H1 (cell line): Measurements from ENCODE around the gene NUAK1. TPM values are rescaled to one million over a fixed set of nuclear protein-coding genes. Genes with fewer than 3 reads are reported as not detected.

Experiments
- CTCF ChIA-PET: fragments of 300-600 bp; sonication (Branson Sonifier 250); formaldehyde crosslinking; loops from one replicate; lab custom pipeline; 2021; ENCODE audit not compliant: partially characterized antibody; lab: Charles Lee
- POLR2A ChIA-PET: fragments of 300-600 bp; sonication (Branson Sonifier 250); formaldehyde crosslinking; loops from one replicate; lab custom pipeline; 2021; ENCODE audit warnings: inconsistent platforms; ENCODE audit not compliant: partially characterized antibody; lab: Charles Lee
- DNase-seq, 2 experiments: peaks; one replicate each; pipeline versions ENCODE4 v3.0.0 to v3.0.0-alpha.2; 2010 to 2022; ENCODE audit warnings: low spot score in 2 of 2, low read depth in 1 of 2, mixed read lengths in 1 of 2
- FAIRE-seq: peaks from 2 replicates; lab custom pipeline; 2011; peaks lifted over from hg19 to GRCh38; lab: Jason Lieb, UNC
- H2AFZ ChIP-seq: 2 replicates; pipeline ENCODE4 v1.8.1; 2012; ENCODE audit warnings: low read length, inconsistent platforms
- H2AK5ac ChIP-seq: 2 replicates; pipeline ENCODE4 v1.6.1; 2013; ENCODE audit warnings: low read depth, low read length
- H2BK120ac ChIP-seq: replicated peaks from 2 replicates; pipeline ENCODE3; 2013; ENCODE audit warnings: low read depth, low read length, inconsistent platforms
- H2BK12ac ChIP-seq: 2 replicates; pipeline ENCODE4 v1.6.1; 2013; ENCODE audit warnings: low read depth, low read length
- H2BK15ac ChIP-seq: 2 replicates; pipeline ENCODE4 v1.6.1; 2013; ENCODE audit warnings: low read length
- H2BK20ac ChIP-seq: 2 replicates; pipeline ENCODE4 v1.6.1; 2013; ENCODE audit warnings: low read length
- H2BK5ac ChIP-seq: 2 replicates; pipeline ENCODE4 v1.6.1; 2013; ENCODE audit warnings: low read depth, low read length
- H3K14ac ChIP-seq: 2 replicates; pipeline ENCODE4 v1.6.1; 2013; ENCODE audit warnings: inconsistent platforms; ENCODE audit not compliant: insufficient read length
- H3K18ac ChIP-seq: 2 replicates; pipeline ENCODE4 v1.6.1; 2013; ENCODE audit warnings: low read length; ENCODE audit errors: extremely low read depth
- H3K23ac ChIP-seq: 2 replicates; pipeline ENCODE4 v1.6.1; 2013; ENCODE audit warnings: inconsistent platforms; ENCODE audit not compliant: insufficient read length
- H3K23me2 ChIP-seq: 2 replicates; pipeline ENCODE4 v1.6.1; 2013; ENCODE audit warnings: low read depth, low read length
- H3K27ac ChIP-seq: 2 replicates; pipeline ENCODE4 v1.6.1; 2011; ENCODE audit warnings: low read depth, low read length, inconsistent platforms
- H3K27me3 ChIP-seq, 4 experiments: replicated peaks in 1 of 4; 1 replicate in 1 of 4; 2 replicates in 3 of 4; pipeline versions ENCODE4 v1.6.1 to v1.8.1; 2011 to 2013; ENCODE audit warnings: low read length in 3 of 4, mild to moderate bottlenecking in 3 of 4, inconsistent platforms in 2 of 4, mixed read lengths in 2 of 4, moderate library complexity in 1 of 4; ENCODE audit not compliant: control insufficient read depth in 3 of 4, insufficient read depth in 3 of 4; ENCODE audit errors: extremely low read depth in 1 of 4
- H3K36me3 ChIP-seq, 4 experiments: 2 replicates each; pipeline versions ENCODE4 v1.6.1 to v1.8.1; 2011 to 2013; ENCODE audit warnings: mild to moderate bottlenecking in 4 of 4, low read length in 3 of 4, moderate library complexity in 2 of 4, control low read depth in 1 of 4, inconsistent platforms in 1 of 4; ENCODE audit not compliant: insufficient read depth in 4 of 4, control insufficient read depth in 2 of 4
- H3K4ac ChIP-seq: replicated peaks from 2 replicates; pipeline ENCODE3; 2013; ENCODE audit warnings: low read length, low read depth, mixed read lengths, inconsistent platforms; ENCODE audit not compliant: insufficient read length
- H3K4me1 ChIP-seq, 4 experiments: replicated peaks in 1 of 4; 1 replicate in 1 of 4; 2 replicates in 3 of 4; pipeline versions ENCODE4 v1.6.1 to v1.8.1; 2011 to 2013; ENCODE audit warnings: low read length in 3 of 4, inconsistent platforms in 2 of 4, mixed read lengths in 1 of 4; ENCODE audit not compliant: insufficient read depth in 4 of 4, control insufficient read depth in 3 of 4
- H3K4me2 ChIP-seq, 2 experiments: 2 replicates each; pipeline versions ENCODE4 v1.6.1 to v1.8.1; 2011 to 2013; ENCODE audit warnings: low read depth in 2 of 2, low read length in 2 of 2, control low read depth in 1 of 2, inconsistent platforms in 1 of 2, mild to moderate bottlenecking in 1 of 2; ENCODE audit not compliant: insufficient read depth in 1 of 2
- H3K4me3 ChIP-seq, 4 experiments: fragments of 200-600, 300-600 bp in 1 of 4; sonication (generic), shearing (Covaris generic), sonication (Bioruptor Twin) in 1 of 4; 2 replicates each; pipeline versions ENCODE4 v1.5.1 to v1.8.1; 2011 to 2016; ENCODE audit warnings: low read length in 4 of 4, low read depth in 3 of 4, control low read depth in 2 of 4, inconsistent platforms in 2 of 4, mild to moderate bottlenecking in 2 of 4, mixed read lengths in 1 of 4, moderate library complexity in 1 of 4; ENCODE audit not compliant: insufficient read depth in 2 of 4; ENCODE audit errors: extremely low read depth in 1 of 4
- H3K56ac ChIP-seq: replicated peaks from 2 replicates; pipeline ENCODE3; 2013; ENCODE audit warnings: low read depth, mild to moderate bottlenecking, mixed read lengths, low read length, inconsistent platforms; ENCODE audit not compliant: insufficient read length
- H3K79me1 ChIP-seq: 2 replicates; pipeline ENCODE4 v1.6.1; 2013; ENCODE audit warnings: low read depth, low read length, control low read depth
- H3K79me2 ChIP-seq, 2 experiments: 2 replicates each; pipeline versions ENCODE4 v1.6.1 to v1.8.1; 2012 to 2013; ENCODE audit warnings: low read length in 2 of 2, mild to moderate bottlenecking in 2 of 2, inconsistent platforms in 1 of 2; ENCODE audit not compliant: insufficient read depth in 2 of 2, control insufficient read depth in 1 of 2
- H3K9ac ChIP-seq, 4 experiments: replicated peaks in 1 of 4; 1 replicate in 1 of 4; 2 replicates in 3 of 4; pipeline versions ENCODE4 v1.6.1 to v1.8.1; 2011 to 2013; ENCODE audit warnings: low read depth in 3 of 4, low read length in 3 of 4, control low read depth in 2 of 4, mild to moderate bottlenecking in 2 of 4, moderate library complexity in 2 of 4, inconsistent platforms in 1 of 4; ENCODE audit errors: extremely low read depth in 1 of 4
- H3K9me3 ChIP-seq, 2 experiments: 2 replicates each; pipeline versions ENCODE4 v1.6.1 to v1.8.1; 2012 to 2013; ENCODE audit warnings: mild to moderate bottlenecking in 2 of 2, moderate library complexity in 2 of 2, control low read depth in 1 of 2, inconsistent platforms in 1 of 2, low read depth in 1 of 2, low read length in 1 of 2, mixed read lengths in 1 of 2; ENCODE audit not compliant: insufficient read depth in 2 of 2
- H4K20me1 ChIP-seq, 2 experiments: replicated peaks in 1 of 2; 2 replicates each; pipeline versions ENCODE3 to v1.8.1; 2011 to 2013; ENCODE audit warnings: inconsistent platforms in 2 of 2, low read length in 2 of 2, mild to moderate bottlenecking in 1 of 2; ENCODE audit not compliant: insufficient read depth in 2 of 2, control insufficient read depth in 1 of 2
- H4K5ac ChIP-seq: 2 replicates; pipeline ENCODE4 v1.6.1; 2013; ENCODE audit warnings: low read length, low read depth, mixed read lengths, inconsistent platforms; ENCODE audit not compliant: insufficient read length
- H4K8ac ChIP-seq: 2 replicates; pipeline ENCODE4 v1.8.0; 2013; ENCODE audit warnings: mild to moderate bottlenecking, moderate library complexity, low read length, inconsistent platforms; ENCODE audit not compliant: insufficient read depth; ENCODE audit errors: extremely low read depth
- H4K91ac ChIP-seq: replicated peaks from 2 replicates; pipeline ENCODE3; 2013; ENCODE audit warnings: low read length, mixed read lengths, inconsistent platforms; ENCODE audit not compliant: insufficient read length
- CTBP2 ChIP-seq: IDR thresholded peaks from 2 replicates; pipeline ENCODE4 v1.7.0; 2011; ENCODE audit warnings: borderline replicate concordance, mild to moderate bottlenecking, moderate library complexity, mixed read lengths, low read length; ENCODE audit not compliant: insufficient read depth, insufficient read length
- CTCF ChIP-seq, 3 experiments: IDR thresholded peaks; 1 replicate in 2 of 3; 2 replicates in 1 of 3; pipeline versions ENCODE4 v1.5.1 to v1.6.1; 2011; ENCODE audit warnings: low read length in 3 of 3, mild to moderate bottlenecking in 3 of 3, inconsistent platforms in 2 of 3, low read depth in 1 of 3, moderate library complexity in 1 of 3; ENCODE audit not compliant: insufficient read depth in 1 of 3; ENCODE audit errors: control extremely low read depth in 1 of 3
- EZH2 ChIP-seq: fragments of 200-600 bp; sonication (generic); IDR thresholded peaks from 2 replicates; pipeline ENCODE4 v1.7.1; 2012; ENCODE audit warnings: low read depth, mild to moderate bottlenecking, moderate library complexity, low read length, inconsistent platforms; ENCODE audit not compliant: severe bottlenecking
- GABPA ChIP-seq: IDR thresholded peaks from 2 replicates; pipeline ENCODE4 v1.6.1; 2011; ENCODE audit warnings: mild to moderate bottlenecking, low read length, moderate library complexity, borderline replicate concordance; ENCODE audit not compliant: insufficient read depth
- HDAC6 ChIP-seq: IDR thresholded peaks from one replicate; pipeline ENCODE4 v1.7.1; 2012; ENCODE audit warnings: low read depth, mild to moderate bottlenecking, inconsistent platforms, low read length, moderate library complexity
- KDM4A ChIP-seq: IDR thresholded peaks from one replicate; pipeline ENCODE4 v1.7.1; 2012; ENCODE audit warnings: low read depth, mild to moderate bottlenecking, moderate library complexity, low read length, inconsistent platforms; ENCODE audit not compliant: severe bottlenecking
- NANOG ChIP-seq: IDR thresholded peaks from 2 replicates; pipeline ENCODE4 v1.6.1; 2011; ENCODE audit warnings: low read length, low read depth, mild to moderate bottlenecking, inconsistent platforms; ENCODE audit not compliant: insufficient read depth, poor library complexity, severe bottlenecking
- RNF2 ChIP-seq: fragments of 200-900, 300-1000 bp; sonication (generic); IDR thresholded peaks from 2 replicates; pipeline ENCODE4 v1.7.1; 2016; ENCODE audit warnings: borderline replicate concordance, low read depth, mild to moderate bottlenecking, antibody characterized with exemption, low read length; ENCODE audit not compliant: poor library complexity, severe bottlenecking; ENCODE audit errors: missing control alignments
- SIRT6 ChIP-seq: IDR thresholded peaks from one replicate; pipeline ENCODE4 v1.7.1; 2012; ENCODE audit warnings: low read length, inconsistent platforms
- WGBS, 2 experiments: shearing (Covaris generic) in 1 of 2; methylation state at CpG; one replicate each; pipeline versions ENCODE4 v1.1.6 to v1.1.7; 2013 to 2015; ENCODE audit warnings: low lambda C conversion rate in 2 of 2, mixed read lengths in 2 of 2, inconsistent platforms in 1 of 2, low coverage in 1 of 2, missing lambda C conversion rate in 1 of 2; ENCODE audit not compliant: insufficient replicate concordance in 2 of 2, insufficient coverage in 1 of 2, insufficient read length in 1 of 2; ENCODE audit errors: extremely low coverage in 1 of 2, missing lambda C conversion rate in 1 of 2; 5-methylcytosine and 5-hydroxymethylcytosine counted together
- polyA plus RNA-seq, 7 experiments: library from polyadenylated mRNA; depleted of rRNA in 3 of 7; stranded (reverse) in 5 of 7; unstranded in 2 of 7; fragments of >200 nt in 5 of 7; fragments of 200-250 nt in 2 of 7; gene quantifications; 1 replicate in 5 of 7; 2 replicates in 1 of 7; 4 replicates in 1 of 7; pipeline versions ENCODE4 v1.2.1 to v1.2.3, GENCODE V29; 2011 to 2013; ENCODE audit warnings: missing spikeins in 2 of 7, mixed read lengths in 2 of 7
- total RNA-seq: library from RNA; stranded (reverse); fragmentation: NEBNext Ultra II Directional; extraction: Animal tissue kit (Norgen Biotek cat#: 25700); gene quantifications from 2 replicates; pipeline ENCODE4 v1.2.1, GENCODE V29; 2021

Gene NUAK1
- total and polyA plus RNA-seq, 2 of the 8 experiments (the other 6 are each of a cell fraction or from before 2014, with no cell fraction given): 6.7 to 18.2 TPM

GRCh38 chr12:106033161-106033675, 105.5 kb downstream of the NUAK1 start:
- Histone ChIP-seq H2BK5ac (no peak overlapping the region), H2BK20ac (peak overlapping the region; percentile 27; the same call in 1 of the 2 replicates), H3K14ac (no peak overlapping the region), H3K36me3 (no peaks in the 10 kb centered on the region), H3K4ac (no peak overlapping the region), H2BK15ac (no peak overlapping the region), H3K4me1 (peaks cover 0 to 8% (median 3%) of the 10 kb centered on the region in 4 experiments; a peak in 4 of 7 replicates), H3K27me3 (no peaks in the 10 kb centered on the region; a peak in 1 of 7 replicates), H4K5ac (no peak overlapping the region), H3K79me2 (no peaks in the 10 kb centered on the region), H2BK12ac (peak overlapping the region; percentile 76), H2BK120ac (no peak overlapping the region), H3K23ac (no peak overlapping the region), H3K4me3 (no peak overlapping the region), H3K56ac (no peak overlapping the region), H3K27ac (no peak overlapping the region), H3K9me3 (no peaks in the 10 kb centered on the region), H4K91ac (no peak overlapping the region), H3K4me2 (no peak overlapping the region), H3K79me1 (no peaks in the 10 kb centered on the region), H3K18ac (no peak overlapping the region), H3K23me2 (no peaks in the 10 kb centered on the region; the same call in 1 of the 2 replicates), H4K8ac (no peak overlapping the region; the same call in 1 of the 2 replicates), H2AK5ac (no peak overlapping the region), H4K20me1 (no peaks in the 10 kb centered on the region), H3K9ac (no peak overlapping the region), H2AFZ (no peak overlapping the region)
- CTCF ChIA-PET: interaction anchor here (1.0 to 2.1 kb wide), 5 partner anchors 17 to 116 kb away, joined by 3 to 9 read pairs (median 3); no protein-coding TSS in a partner anchor
- WGBS, 2 experiments: 96% methylated on average over 4 of the region's 4 CpGs; no CpG with 5 or more reads in 1 of the 2 experiments
- DNase-seq (no peak), FAIRE-seq (no peak)
- POLR2A ChIA-PET: no interaction called here
- no peak for TF ChIP-seq KDM4A
- TF ChIP-seq EZH2: no peak
- TF ChIP-seq RNF2: no peak
- TF ChIP-seq HDAC6: no peak
- no peak for TF ChIP-seq GABPA
- no peak for TF ChIP-seq SIRT6
- no peak for TF ChIP-seq CTBP2
- no peak for TF ChIP-seq NANOG
- TF ChIP-seq CTCF (IDR thresholded peaks at IDR 0.05; ENCODE audit: control extremely low read depth in 1 of 3, insufficient read depth in 1 of 3, low read depth in 1 of 3, low read length in 3 of 3): no peak
